Esophagus squamous epithelium (tissue), 4 donors: Measurements from ENCODE around the gene HECTD4.

ENCODE experiments used
- CTCF ChIP-seq, 6 experiments: fragments of 450-650 bp in 4 of 6; fragments of 200-600 bp in 2 of 6; sonication (generic) in 2 of 6; IDR thresholded peaks; one replicate each; pipeline ENCODE4 v1.5.1; 2016 to 2019; ENCODE audit warnings: antibody characterized with exemption in 6 of 6, mild to moderate bottlenecking in 4 of 6, moderate library complexity in 4 of 6
- POLR2A ChIP-seq, 4 donors: fragments of 450-650 bp; IDR thresholded peaks; one replicate each; pipeline ENCODE4 v1.6.1; 2017; ENCODE audit warnings: antibody characterized with exemption in 4 of 4, mild to moderate bottlenecking in 4 of 4, moderate library complexity in 3 of 4

GRCh38 chr12:112346194-112346593 is 36.0 kb downstream of the HECTD4 start:
- no peak for TF ChIP-seq CTCF (IDR thresholded peaks at IDR 0.05)
- TF ChIP-seq POLR2A (IDR thresholded peaks at IDR 0.05): no peak
